T-cell (primary cell): ENCODE results near the gene RMP24.

ENCODE experiments used
- ATAC-seq, 4 experiments: fragments of 200-7000 bp in 3 of 4; fragments of 150-1000 bp in 1 of 4; cut with Tn5 transposase; replicated peaks in 1 of 4; 1 replicate in 3 of 4; 2 replicates in 1 of 4; pipeline ENCODE4 v1.10.0; 2021; ENCODE audit warnings: moderate library complexity in 3 of 4, mild to moderate bottlenecking in 2 of 4, moderate number of reproducible peaks in 1 of 4
- CTCF ChIA-PET, 2 donors: fragments of 300-600 bp; sonication (Branson Sonifier 250); formaldehyde crosslinking; loops; one replicate each; lab custom pipeline; 2022; ENCODE audit warnings: antibody characterized with exemption in 2 of 2; lab: Charles Lee
- POLR2A ChIA-PET, 2 donors: fragments of 300-600 bp; sonication (Branson Sonifier 250); formaldehyde crosslinking; loops; one replicate each; lab custom pipeline; 2022; ENCODE audit warnings: antibody characterized with exemption in 2 of 2; lab: Charles Lee
- DNase-seq, 35 experiments: peaks; one replicate each; pipeline versions ENCODE4 v3.0.0 to v3.0.0-alpha.2; 2013 to 2023
- H3K27ac ChIP-seq: one replicate; pipeline ENCODE4 v1.5.1; 2013; ENCODE audit warnings: low read length
- H3K27me3 ChIP-seq, 2 experiments: replicated peaks in 1 of 2; 1 replicate in 1 of 2; 2 replicates in 1 of 2; pipeline versions ENCODE4 v1.6.1 to v1.7.0; 2013; ENCODE audit warnings: low read length in 1 of 2, mixed read lengths in 1 of 2; ENCODE audit not compliant: control insufficient read depth in 2 of 2, insufficient read depth in 2 of 2; ENCODE audit errors: extremely low read depth in 1 of 2
- H3K36me3 ChIP-seq, 2 donors: 1 replicate in 1 of 2; 2 replicates in 1 of 2; pipeline versions ENCODE4 v1.6.1 to v1.7.0; 2013; ENCODE audit warnings: low read length in 1 of 2; ENCODE audit not compliant: control insufficient read depth in 2 of 2, insufficient read depth in 1 of 2; ENCODE audit errors: extremely low read depth in 1 of 2
- H3K4me1 ChIP-seq, 2 experiments: 1 replicate in 1 of 2; 2 replicates in 1 of 2; pipeline versions ENCODE4 v1.6.1 to v1.7.0; 2013; ENCODE audit warnings: low read length in 2 of 2, mixed read lengths in 1 of 2; ENCODE audit not compliant: insufficient read depth in 2 of 2, control insufficient read depth in 1 of 2; ENCODE audit errors: extremely low read depth in 1 of 2
- H3K4me3 ChIP-seq, 2 donors: 1 replicate in 1 of 2; 2 replicates in 1 of 2; pipeline versions ENCODE4 v1.5.1 to v1.7.0; 2013; ENCODE audit warnings: mild to moderate bottlenecking in 2 of 2, low read length in 1 of 2, moderate library complexity in 1 of 2; ENCODE audit not compliant: control insufficient read depth in 1 of 2; ENCODE audit errors: extremely low read depth in 1 of 2
- H3K9me3 ChIP-seq: 2 replicates; pipeline ENCODE4 v1.7.0; 2013
- H3K27ac Mint-ChIP-seq, 2 donors: one replicate each; pipeline ENCODE4 v1.8.0; 2020 to 2021; ENCODE audit warnings: mild to moderate bottlenecking in 2 of 2, mixed read lengths in 2 of 2
- H3K27me3 Mint-ChIP-seq, 2 donors: one replicate each; pipeline ENCODE4 v1.8.0; 2021 to 2022; ENCODE audit warnings: mixed read lengths in 2 of 2
- H3K36me3 Mint-ChIP-seq: one replicate; pipeline ENCODE4 v1.8.0; 2021; ENCODE audit warnings: mixed read lengths
- H3K4me1 Mint-ChIP-seq, 3 donors: one replicate each; pipeline ENCODE4 v1.8.0; 2020 to 2022; ENCODE audit warnings: mixed read lengths in 3 of 3, mild to moderate bottlenecking in 1 of 3
- H3K4me3 Mint-ChIP-seq, 3 donors: one replicate each; pipeline ENCODE4 v1.8.0; 2020 to 2022; ENCODE audit warnings: mild to moderate bottlenecking in 3 of 3, mixed read lengths in 3 of 3, moderate library complexity in 3 of 3
- H3K9me3 Mint-ChIP-seq, 3 donors: one replicate each; pipeline ENCODE4 v1.8.0; 2020 to 2022; ENCODE audit warnings: mixed read lengths in 3 of 3
- WGBS: methylation state at CpG from one replicate; pipeline ENCODE4 v1.1.5; 2013; ENCODE audit warnings: missing lambda C conversion rate; ENCODE audit not compliant: insufficient coverage; 5-methylcytosine and 5-hydroxymethylcytosine counted together

Gene RMP24

GRCh38 chr18:35935805-35936204 lies 36.7 kb upstream of the RMP24 start:
- no peak for ATAC-seq
- Mint-ChIP-seq H3K27me3 (peaks cover 0 to 6% of the 10 kb centered on the region in 2 donors), H3K27ac (no peak overlapping the region), H3K36me3 (no peaks in the 10 kb centered on the region), H3K4me1 (no peaks in the 10 kb centered on the region), H3K9me3 (no peaks in the 10 kb centered on the region), H3K4me3 (no peak overlapping the region)
- H3K36me3 ChIP-seq: no peaks in the 10 kb centered on the region
- ChIA-PET CTCF (no interaction called here), POLR2A (no interaction called here)
- H3K4me3 ChIP-seq: no peak overlapping the region
- DNase-seq: no peak
- no peak overlapping the region for H3K27ac ChIP-seq
- H3K4me1 ChIP-seq: no peaks in the 10 kb centered on the region
- no CpG with 5 or more reads among the region's 4 CpGs for WGBS
- H3K27me3 ChIP-seq: peaks cover 0 to 4% of the 10 kb centered on the region in 2 experiments
- H3K9me3 ChIP-seq: no peaks in the 10 kb centered on the region

GRCh38 chr18:35936951-35937350 lies 35.5 kb upstream of the RMP24 start:
- no peak overlapping the region for H3K4me3 Mint-ChIP-seq
- H3K27me3 Mint-ChIP-seq: peaks cover 0 to 6% of the 10 kb centered on the region in 2 donors
- Histone ChIP-seq H3K4me3 (no peak overlapping the region), H3K27me3 (peaks cover 0 to 6% of the 10 kb centered on the region in 2 experiments), H3K9me3 (no peaks in the 10 kb centered on the region), H3K4me1 (no peaks in the 10 kb centered on the region), H3K27ac (no peak overlapping the region), H3K36me3 (no peaks in the 10 kb centered on the region)
- 78% methylated on average over 1 of the region's 1 CpG for WGBS
- ATAC-seq: no peak
- H3K27ac Mint-ChIP-seq: no peak overlapping the region
- ChIA-PET POLR2A (no interaction called here), CTCF (no interaction called here)
- H3K9me3 Mint-ChIP-seq: no peaks in the 10 kb centered on the region
- no peaks in the 10 kb centered on the region for H3K4me1 Mint-ChIP-seq
- DNase-seq: no peak
- no peaks in the 10 kb centered on the region for H3K36me3 Mint-ChIP-seq

GRCh38 chr18:35938158-35938557 lies 34.3 kb upstream of the RMP24 start:
- Mint-ChIP-seq H3K27ac (no peak overlapping the region), H3K4me1 (no peaks in the 10 kb centered on the region), H3K27me3 (peaks cover 0 to 10% of the 10 kb centered on the region in 2 donors), H3K36me3 (no peaks in the 10 kb centered on the region), H3K4me3 (no peak overlapping the region), H3K9me3 (no peaks in the 10 kb centered on the region)
- H3K4me3 ChIP-seq: no peak overlapping the region
- DNase-seq (no peak), ATAC-seq (no peak)
- POLR2A ChIA-PET: no interaction called here
- H3K36me3 ChIP-seq: no peaks in the 10 kb centered on the region
- 86% methylated on average over 1 of the region's 1 CpG for WGBS
- peaks cover 0 to 11% of the 10 kb centered on the region in 2 experiments for H3K27me3 ChIP-seq
- no peak overlapping the region for H3K27ac ChIP-seq
- no peaks in the 10 kb centered on the region for H3K9me3 ChIP-seq
- H3K4me1 ChIP-seq: no peaks in the 10 kb centered on the region
- CTCF ChIA-PET: no interaction called here

- no peak for ATAC-seq
- H3K9me3 Mint-ChIP-seq: no peaks in the 10 kb centered on the region
These were observed 33.9 kb upstream of the RMP24 start for GRCh38 chr18:35938562-35938961.

GRCh38 chr18:35939138-35939537 lies 33.3 kb upstream of the RMP24 start:
- Histone ChIP-seq H3K9me3 (no peaks in the 10 kb centered on the region), H3K27me3 (peaks cover 0 to 11% of the 10 kb centered on the region in 2 experiments), H3K36me3 (no peaks in the 10 kb centered on the region), H3K4me3 (no peak overlapping the region), H3K4me1 (no peaks in the 10 kb centered on the region), H3K27ac (no peak overlapping the region)
- no peak overlapping the region for H3K27ac Mint-ChIP-seq
- H3K36me3 Mint-ChIP-seq: no peaks in the 10 kb centered on the region
- CTCF ChIA-PET: no interaction called here
- no peaks in the 10 kb centered on the region for H3K4me1 Mint-ChIP-seq
- POLR2A ChIA-PET: no interaction called here
- DNase-seq (no peak), ATAC-seq (no peak)
- 50% methylated on average over 3 of the region's 5 CpGs for WGBS
- peaks cover 0 to 10% of the 10 kb centered on the region in 2 donors for H3K27me3 Mint-ChIP-seq
- H3K4me3 Mint-ChIP-seq: no peak overlapping the region
- no peaks in the 10 kb centered on the region for H3K9me3 Mint-ChIP-seq

More at GRCh38 chr18:35938562-35938961, 33.9 kb upstream of the RMP24 start:
- ChIA-PET CTCF (no interaction called here), POLR2A (no interaction called here)
- DNase-seq: no peak
- Histone ChIP-seq H3K27ac (no peak overlapping the region), H3K27me3 (peaks cover 0 to 11% of the 10 kb centered on the region in 2 experiments), H3K4me3 (no peak overlapping the region), H3K36me3 (no peaks in the 10 kb centered on the region), H3K9me3 (no peaks in the 10 kb centered on the region), H3K4me1 (no peaks in the 10 kb centered on the region)
- H3K27me3 Mint-ChIP-seq: peaks cover 0 to 10% of the 10 kb centered on the region in 2 donors
- H3K36me3 Mint-ChIP-seq: no peaks in the 10 kb centered on the region
- no CpG with 5 or more reads among the region's 1 CpG for WGBS
- no peak overlapping the region for H3K4me3 Mint-ChIP-seq
- H3K27ac Mint-ChIP-seq: no peak overlapping the region
- H3K4me1 Mint-ChIP-seq: no peaks in the 10 kb centered on the region

- CTCF ChIA-PET: interaction anchor here in 1 of 2 donors (0.8 kb wide), 1 partner anchor 9 kb away, joined by 3 read pairs; no protein-coding TSS in a partner anchor
- DNase-seq: no peak
- Histone ChIP-seq H3K9me3 (no peaks in the 10 kb centered on the region), H3K4me3 (no peak overlapping the region), H3K27me3 (peaks cover 0 to 11% of the 10 kb centered on the region in 2 experiments), H3K36me3 (no peaks in the 10 kb centered on the region), H3K4me1 (no peaks in the 10 kb centered on the region), H3K27ac (no peak overlapping the region)
- no peaks in the 10 kb centered on the region for H3K4me1 Mint-ChIP-seq
- no peak overlapping the region for H3K27ac Mint-ChIP-seq
- WGBS: no CpG with 5 or more reads among the region's 6 CpGs
- no peaks in the 10 kb centered on the region for H3K9me3 Mint-ChIP-seq
- ATAC-seq: no peak
- no peaks in the 10 kb centered on the region for H3K36me3 Mint-ChIP-seq
- H3K4me3 Mint-ChIP-seq: no peak overlapping the region
- POLR2A ChIA-PET: no interaction called here
- H3K27me3 Mint-ChIP-seq: peaks cover 0 to 10% of the 10 kb centered on the region in 2 donors
These were observed 31.2 kb upstream of the RMP24 start for GRCh38 chr18:35941299-35941698.

- ChIA-PET CTCF (no interaction called here), POLR2A (no interaction called here)
- H3K9me3 Mint-ChIP-seq: no peaks in the 10 kb centered on the region
- Histone ChIP-seq H3K4me3 (no peak overlapping the region), H3K4me1 (no peaks in the 10 kb centered on the region), H3K27me3 (peaks cover 0 to 14% of the 10 kb centered on the region in 2 experiments), H3K36me3 (no peaks in the 10 kb centered on the region), H3K9me3 (no peaks in the 10 kb centered on the region), H3K27ac (no peak overlapping the region)
- ATAC-seq (no peak), DNase-seq (no peak)
- H3K27ac Mint-ChIP-seq: no peak overlapping the region
- H3K4me1 Mint-ChIP-seq: no peaks in the 10 kb centered on the region
- no peak overlapping the region for H3K4me3 Mint-ChIP-seq
- H3K36me3 Mint-ChIP-seq: no peaks in the 10 kb centered on the region
- H3K27me3 Mint-ChIP-seq: peaks cover 0 to 10% of the 10 kb centered on the region in 2 donors
These were observed 30.3 kb upstream of the RMP24 start for GRCh38 chr18:35942133-35942532.
